ENCODE data around the gene DTX1.

Gene DTX1

GRCh38 chr12:113071135-113072112, 14.9 kb downstream of the DTX1 start:
- no peak for DNase-seq (ENCODE audit: low spot score)

DNA sequence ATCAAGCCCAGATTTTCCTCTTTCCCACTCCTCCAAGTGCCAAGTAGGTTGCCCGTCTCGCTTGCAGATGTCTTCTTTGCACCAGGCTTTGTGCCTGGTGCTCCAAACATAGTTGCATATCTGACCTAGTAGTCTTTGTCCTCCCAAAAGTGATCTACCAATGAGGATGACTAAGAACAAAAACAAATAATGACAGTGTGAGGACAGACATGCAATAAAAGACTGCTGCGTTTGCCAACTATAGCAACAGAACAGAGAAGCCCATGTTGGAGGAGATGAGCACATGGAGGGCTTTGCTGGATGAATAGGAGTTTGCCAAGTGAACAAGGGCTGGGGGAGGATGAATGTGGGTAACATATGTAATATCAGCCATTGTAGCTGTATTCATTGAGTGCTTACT, 15.6 kb downstream of the DTX1 start:
- no peak for DNase-seq (ENCODE audit: low spot score)

DNA sequence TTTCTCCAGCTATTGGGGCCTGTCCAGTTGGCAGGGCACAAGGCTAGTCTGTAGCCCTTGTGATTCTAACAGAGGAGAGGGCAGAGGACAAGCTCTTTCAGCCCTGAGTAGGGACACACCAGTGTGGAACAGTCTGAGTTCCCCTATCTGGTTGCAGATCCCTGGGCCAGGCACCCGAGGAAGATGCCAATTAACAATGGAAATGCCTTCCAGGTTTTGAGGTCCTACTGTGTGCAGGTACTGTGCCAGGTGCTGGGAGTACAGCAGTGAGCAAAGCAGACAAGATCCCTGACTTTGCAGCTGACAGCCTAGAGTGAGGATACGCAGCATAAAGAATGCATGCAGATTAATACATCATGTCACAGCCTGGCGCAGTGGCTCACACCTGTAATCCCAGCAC, 17.1 kb downstream of the DTX1 start:
- no peak for DNase-seq (ENCODE audit: low spot score)

- peak; percentile 88 for DNase-seq (ENCODE audit: low spot score)
These were observed 18.7 kb downstream of the DTX1 start for GRCh38 chr12:113075137-113075683.

DNA sequence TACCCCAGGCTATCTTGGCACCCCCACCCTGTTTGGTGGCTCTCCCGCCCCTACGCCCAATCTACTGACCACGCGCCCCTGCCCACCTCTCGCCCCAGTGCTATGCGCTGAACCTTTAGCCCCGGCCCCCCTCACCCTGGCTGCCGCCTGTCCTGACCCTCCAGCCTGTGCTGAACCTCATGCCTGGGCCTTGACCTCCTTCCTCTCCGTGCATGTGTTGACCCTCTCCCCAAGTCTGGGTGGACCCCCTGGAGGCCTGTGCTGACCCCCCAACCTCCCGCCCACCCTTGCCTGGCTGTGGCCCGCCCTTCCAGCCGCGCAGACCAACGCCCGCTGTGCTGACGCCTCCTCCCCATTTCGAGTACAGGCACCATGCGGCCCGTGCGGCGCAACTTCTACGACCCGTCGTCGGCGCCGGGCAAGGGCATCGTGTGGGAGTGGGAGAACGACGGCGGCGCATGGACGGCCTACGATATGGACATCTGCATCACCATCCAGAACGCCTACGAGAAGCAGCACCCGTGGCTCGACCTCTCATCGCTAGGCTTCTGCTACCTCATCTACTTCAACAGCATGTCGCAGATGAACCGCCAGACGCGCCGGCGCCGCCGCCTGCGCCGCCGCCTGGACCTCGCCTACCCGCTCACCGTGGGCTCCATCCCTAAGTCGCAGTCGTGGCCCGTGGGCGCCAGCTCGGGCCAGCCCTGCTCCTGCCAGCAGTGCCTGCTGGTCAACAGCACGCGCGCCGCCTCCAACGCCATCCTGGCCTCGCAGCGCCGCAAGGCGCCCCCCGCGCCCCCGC, 20.7 kb downstream of the DTX1 start:
- DNase-seq (ENCODE audit: low spot score): no peak

DNA sequence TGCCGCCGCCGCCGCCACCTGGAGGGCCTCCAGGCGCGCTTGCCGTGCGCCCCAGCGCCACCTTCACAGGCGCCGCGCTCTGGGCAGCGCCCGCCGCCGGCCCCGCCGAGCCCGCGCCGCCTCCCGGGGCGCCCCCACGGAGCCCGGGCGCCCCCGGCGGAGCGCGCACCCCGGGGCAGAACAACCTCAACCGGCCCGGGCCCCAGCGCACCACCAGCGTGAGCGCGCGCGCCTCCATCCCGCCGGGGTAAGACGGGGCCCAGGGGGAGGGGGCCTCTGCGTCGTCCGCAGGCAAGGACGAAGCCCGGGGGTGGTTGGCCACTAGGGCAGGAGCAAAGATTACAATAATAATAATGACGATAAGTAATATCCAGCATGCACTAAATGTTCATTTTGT, 21.3 kb downstream of the DTX1 start:
- DNase-seq (ENCODE audit: low spot score): no peak

DNA sequence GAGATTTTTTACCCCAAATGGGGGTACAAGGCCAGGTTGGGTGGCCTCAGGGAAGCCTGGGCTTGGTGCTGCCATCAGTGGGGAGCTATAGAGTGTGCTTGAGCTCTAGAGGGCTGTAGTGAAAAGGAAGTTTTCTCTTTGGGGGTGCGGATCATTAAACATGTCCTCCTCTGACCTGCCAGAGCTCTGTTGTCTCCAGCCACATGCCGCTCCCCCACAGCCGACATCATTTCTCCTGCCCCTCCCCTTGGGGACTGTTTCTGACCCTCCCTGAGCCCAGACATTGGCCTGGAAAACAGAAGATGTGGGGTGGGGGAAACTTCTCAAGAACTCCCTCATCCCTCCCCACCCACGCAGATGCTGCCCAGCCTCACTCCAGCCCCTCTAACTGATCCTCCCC, 25.3 kb downstream of the DTX1 start:
- DNase-seq (ENCODE audit: low spot score): no peak

DNA sequence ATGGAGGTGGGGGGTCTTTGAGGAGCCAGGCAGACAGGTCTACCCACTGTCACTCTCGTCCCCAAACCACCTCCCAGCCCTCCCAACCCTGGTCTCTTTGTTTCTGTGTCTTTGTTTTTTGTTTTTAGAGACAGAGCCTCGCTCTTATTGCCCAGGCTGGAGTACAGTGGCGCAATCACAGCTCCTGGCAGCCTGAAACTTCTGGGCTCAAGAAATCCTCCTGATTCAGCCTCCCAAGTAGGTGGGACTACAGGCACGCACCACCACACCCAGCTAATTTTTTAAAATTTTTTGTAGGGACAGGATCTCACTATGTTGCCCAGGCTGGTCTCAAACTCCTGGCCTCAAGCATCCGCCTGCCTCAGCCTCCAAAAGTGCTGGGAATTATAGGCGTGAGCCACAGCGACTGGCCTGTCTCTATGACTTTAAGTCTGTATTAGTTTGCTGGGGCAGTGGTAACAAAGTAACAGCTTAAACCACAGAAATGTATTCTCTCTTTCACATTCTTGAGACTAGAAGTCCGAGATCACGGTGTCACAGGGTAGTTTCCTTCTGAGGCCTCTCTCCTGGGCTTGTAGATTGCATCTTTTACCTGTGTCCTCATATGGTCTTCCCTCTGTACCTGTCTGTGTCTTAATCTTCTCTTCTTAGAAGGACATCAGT, 26.1 kb downstream of the DTX1 start:
- no peak for DNase-seq (ENCODE audit: low spot score)

DNA sequence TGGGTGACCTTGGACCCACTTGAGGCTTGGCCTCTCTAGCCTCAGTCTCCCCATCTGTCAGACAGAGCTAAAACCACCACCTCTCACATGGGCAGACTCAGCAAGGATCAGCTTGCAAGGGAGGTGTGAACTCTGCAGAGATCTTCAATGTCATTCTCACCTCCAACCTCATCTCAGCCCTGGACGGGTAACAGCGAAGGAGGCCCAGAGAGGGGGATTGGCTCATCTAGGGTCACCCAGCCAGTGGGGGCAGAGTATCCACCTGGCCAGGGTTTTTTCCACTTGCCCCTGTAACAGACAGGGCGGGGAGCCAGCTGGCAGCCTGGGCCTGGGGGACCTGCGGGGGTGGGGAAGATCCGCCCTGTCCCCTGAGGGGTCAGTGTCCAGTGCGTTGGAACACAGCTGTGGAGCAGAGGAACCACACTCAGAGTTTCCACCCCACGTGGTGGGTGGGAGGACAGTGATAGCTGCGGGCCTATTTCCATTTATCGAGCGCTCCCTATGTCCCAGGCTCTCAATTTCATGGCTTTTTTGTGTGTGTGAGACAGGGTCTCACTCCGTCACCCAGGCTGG, 27.4 kb downstream of the DTX1 start:
- no peak for DNase-seq (ENCODE audit: low spot score)

- DNase-seq (ENCODE audit: low spot score): peak; percentile 62
These were observed 30.0 kb downstream of the DTX1 start for GRCh38 chr12:113086249-113087164.

DNA sequence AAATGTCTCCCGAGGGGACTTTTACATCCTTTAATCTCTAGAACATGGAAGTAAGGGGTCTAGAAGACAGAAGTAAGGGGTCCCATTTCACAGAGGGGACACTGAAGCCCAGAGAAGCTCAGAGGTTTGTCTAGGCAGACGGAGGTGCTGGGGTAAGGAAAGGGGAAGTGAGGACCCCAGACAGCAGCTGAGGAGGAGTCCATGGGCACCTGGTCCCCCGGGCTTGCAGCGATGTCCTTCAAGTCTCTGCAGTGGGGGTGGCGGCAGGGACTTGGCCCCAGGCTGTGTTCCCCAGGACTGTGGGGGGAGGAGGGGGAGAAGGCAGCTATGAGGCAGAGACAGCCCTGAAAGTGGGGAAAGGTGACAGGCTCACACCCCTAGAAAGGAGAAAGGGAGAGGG, 30.7 kb downstream of the DTX1 start:
- DNase-seq (ENCODE audit: low spot score): peak; percentile 68

GRCh38 chr12:113088037-113088436, 31.5 kb downstream of the DTX1 start:
- DNase-seq (ENCODE audit: low spot score): no peak

DNA sequence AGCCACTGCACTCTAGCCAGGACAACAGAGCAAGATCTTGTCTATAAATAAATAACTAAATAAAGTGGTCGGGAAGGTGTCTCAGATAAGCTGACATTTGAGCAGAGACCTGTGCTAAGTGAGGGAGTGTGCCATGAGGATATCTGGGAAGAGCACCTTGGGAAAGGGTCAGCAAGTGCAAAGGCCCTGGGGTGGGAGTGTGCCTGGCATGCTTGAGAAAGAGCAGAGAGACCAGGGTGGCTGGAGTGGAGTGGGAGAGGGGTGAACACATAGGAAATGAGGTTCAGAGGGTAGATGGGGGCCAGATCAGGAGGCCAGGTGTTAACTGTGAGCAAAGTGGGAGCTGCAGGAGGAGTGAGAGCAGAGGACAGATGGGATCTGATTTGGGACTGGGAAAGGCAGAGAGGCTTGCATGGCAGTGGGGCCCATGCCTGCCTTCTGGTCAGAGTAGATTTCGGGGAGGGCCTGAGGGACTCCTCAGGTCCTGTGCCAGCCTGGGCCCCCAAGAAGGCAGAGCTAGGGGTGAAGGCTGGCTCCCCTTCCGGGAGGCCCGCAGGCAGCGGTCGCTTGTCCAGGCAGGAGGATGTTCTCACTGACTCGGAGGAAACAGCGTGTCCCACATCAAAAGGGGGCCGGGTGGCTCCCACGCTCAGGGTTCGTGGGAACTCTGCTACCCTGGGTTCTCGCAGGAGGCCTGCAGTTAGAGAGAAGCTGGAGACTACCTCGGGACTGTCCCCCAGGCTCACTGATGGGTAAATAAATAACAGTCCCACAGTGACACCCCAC, 32.6 kb downstream of the DTX1 start:
- DNase-seq (ENCODE audit: low spot score): no peak

DNA sequence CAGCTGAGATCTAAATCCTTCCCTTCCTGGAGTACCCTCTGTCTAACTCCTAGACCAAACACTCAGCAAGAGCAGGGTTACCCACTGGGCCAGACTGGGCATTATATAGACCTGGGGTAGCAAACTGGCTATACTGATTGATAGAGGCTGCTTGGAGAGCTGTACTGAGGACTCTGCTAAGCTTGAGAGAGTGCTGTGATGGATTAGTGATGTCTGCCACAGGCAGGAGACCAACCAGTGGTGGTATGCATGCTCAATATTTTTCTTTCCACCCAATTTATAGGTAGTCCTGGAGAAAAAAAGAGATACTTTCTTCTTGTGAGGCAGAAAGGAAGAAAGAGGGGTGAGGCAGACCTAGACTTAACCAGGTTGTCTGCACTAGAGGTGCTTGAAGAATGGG, 33.3 kb downstream of the DTX1 start:
- no peak for DNase-seq (ENCODE audit: low spot score)

DNA sequence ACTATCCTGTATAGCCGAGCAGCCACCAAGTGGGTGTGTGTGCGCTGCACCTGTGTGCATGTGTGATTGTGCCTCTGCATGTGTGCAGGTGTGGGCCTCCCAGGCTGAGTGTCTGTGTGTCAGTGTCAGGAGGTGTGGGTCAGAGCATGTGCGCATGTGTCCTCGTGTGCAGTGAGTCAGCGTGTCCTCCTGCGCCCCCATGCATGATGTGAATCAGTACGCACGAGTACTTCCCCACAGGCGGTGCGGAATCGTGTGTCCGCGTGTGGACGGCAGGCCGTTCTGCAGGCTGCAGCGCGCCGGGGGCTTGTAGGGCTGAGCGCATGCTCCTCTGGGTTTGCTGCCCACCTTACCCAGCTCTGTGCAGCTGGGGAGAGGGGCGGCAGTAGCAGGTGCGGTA, 34.2 kb downstream of the DTX1 start:
- no peak for DNase-seq (ENCODE audit: low spot score)

DNA sequence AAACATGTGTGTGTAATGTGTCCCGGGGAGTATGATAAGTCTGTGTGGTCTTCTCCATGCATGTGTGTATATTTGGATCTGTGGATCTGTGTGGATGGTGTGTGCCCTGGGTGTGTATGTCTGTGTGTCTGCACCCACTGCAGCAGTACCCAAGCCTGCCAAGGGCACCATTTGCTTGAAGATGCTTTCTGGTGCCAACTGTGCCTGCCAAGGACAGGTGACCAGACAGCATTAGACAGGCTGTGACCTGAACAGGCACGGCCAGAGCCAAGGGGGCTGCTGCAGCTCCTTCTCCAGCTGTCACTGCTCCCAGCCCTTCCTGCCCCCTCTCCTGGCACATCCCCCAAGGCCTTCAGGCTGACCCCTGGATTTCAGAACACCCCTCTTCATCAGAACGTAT, 35.0 kb downstream of the DTX1 start:
- DNase-seq (ENCODE audit: low spot score): no peak

GRCh38 chr12:113092607-113093408, 36.3 kb downstream of the DTX1 start:
- peak; percentile 75 for DNase-seq (ENCODE audit: low spot score)

- DNase-seq (ENCODE audit: low spot score): no peak
These were observed 37.0 kb downstream of the DTX1 start for GRCh38 chr12:113093409-113094101.

DNA sequence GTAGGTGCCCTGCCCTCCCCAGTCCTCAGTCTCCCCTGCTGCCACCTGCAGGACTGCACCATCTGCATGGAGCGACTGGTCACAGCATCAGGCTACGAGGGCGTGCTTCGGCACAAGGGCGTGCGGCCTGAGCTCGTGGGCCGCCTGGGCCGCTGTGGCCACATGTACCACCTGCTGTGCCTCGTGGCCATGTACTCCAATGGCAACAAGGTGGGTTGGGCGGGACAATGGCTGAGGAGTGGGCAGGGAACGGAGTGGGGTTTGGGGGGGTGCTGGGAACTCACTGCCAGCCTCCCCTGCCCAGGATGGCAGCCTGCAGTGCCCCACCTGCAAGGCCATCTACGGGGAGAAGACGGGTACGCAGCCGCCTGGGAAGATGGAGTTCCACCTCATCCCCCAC, 38.2 kb downstream of the DTX1 start:
- no peak for DNase-seq (ENCODE audit: low spot score)
